Stimulated activated CD8-positive, alpha-beta memory T cell treated with anti-CD3 and anti-CD28 coated beads, Interleukin-7, amount 100 ng/mL, for 24 hours (primary cell): ENCODE data around the gene MAP3K19.
"Not testable (repeated sequence)": the region's sequence is repeated elsewhere in the genome, so short reads cannot be mapped to it uniquely, and the experiment has no call there.

Experiments used
- DNase-seq: peaks from one replicate; pipeline ENCODE4 v3.0.0-alpha.2; 2020; ENCODE audit warnings: low read depth

Gene MAP3K19

DNA sequence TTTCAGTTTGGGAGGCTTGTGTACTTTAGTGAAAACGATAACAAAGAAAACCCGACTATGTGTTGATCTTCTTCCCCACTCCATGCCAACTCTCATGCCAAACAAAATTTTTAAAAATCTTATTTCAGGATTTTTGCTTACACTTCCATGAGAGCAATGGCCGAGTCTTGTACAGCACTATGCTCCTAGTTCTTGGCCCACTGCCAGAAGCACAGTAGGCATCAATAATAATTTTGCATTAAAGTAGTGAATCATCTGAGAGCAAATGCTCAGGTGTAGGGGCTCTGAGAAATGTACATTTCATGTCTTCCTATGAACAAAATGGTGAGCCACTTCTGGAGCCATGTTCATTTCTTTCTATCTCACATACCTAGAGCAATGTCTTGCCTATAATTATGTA lies 62.2 kb downstream of the MAP3K19 start:
- no peak for DNase-seq

GRCh38 chr2:134982603-134983002 lies 64.6 kb downstream of the MAP3K19 start:
- DNase-seq: no peak

GRCh38 chr2:134980639-134981038 lies 66.6 kb downstream of the MAP3K19 start:
- DNase-seq: no peak

GRCh38 chr2:134979221-134979620 lies 68.0 kb downstream of the MAP3K19 start:
- no peak for DNase-seq

- DNase-seq: not testable (repeated sequence)
These were observed 70.1 kb downstream of the MAP3K19 start for GRCh38 chr2:134977104-134977503.

DNA sequence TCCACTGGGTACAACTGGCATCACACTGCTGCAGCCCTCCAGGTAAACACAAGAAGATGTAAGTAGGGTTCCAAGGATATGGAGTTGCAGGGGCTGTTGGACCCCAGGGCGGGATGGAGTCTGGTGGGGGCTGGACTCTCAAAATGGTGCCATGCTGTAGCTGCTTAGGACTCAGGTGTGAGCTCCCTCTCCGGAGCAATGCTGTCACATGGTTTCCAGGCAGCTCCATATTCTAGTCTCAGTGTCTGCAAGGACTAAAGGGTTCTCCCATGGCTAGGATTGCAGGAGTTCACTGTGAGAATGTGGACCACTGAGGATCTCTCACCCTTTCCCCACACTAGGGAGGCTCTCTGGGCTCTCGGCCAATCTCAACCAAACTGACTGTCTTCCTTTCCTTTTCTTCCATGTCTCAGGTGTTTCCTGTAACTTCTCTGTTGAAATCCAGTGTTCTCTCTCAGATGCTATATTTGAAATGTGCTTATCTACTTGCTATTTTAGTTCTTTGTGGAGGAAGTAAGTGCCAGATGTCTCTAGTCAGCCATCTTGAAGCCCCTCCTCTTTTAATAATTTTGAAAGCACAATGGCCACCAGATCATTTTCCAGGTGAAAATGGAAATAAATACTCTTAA lies 71.1 kb downstream of the MAP3K19 start:
- DNase-seq: no peak

DNA sequence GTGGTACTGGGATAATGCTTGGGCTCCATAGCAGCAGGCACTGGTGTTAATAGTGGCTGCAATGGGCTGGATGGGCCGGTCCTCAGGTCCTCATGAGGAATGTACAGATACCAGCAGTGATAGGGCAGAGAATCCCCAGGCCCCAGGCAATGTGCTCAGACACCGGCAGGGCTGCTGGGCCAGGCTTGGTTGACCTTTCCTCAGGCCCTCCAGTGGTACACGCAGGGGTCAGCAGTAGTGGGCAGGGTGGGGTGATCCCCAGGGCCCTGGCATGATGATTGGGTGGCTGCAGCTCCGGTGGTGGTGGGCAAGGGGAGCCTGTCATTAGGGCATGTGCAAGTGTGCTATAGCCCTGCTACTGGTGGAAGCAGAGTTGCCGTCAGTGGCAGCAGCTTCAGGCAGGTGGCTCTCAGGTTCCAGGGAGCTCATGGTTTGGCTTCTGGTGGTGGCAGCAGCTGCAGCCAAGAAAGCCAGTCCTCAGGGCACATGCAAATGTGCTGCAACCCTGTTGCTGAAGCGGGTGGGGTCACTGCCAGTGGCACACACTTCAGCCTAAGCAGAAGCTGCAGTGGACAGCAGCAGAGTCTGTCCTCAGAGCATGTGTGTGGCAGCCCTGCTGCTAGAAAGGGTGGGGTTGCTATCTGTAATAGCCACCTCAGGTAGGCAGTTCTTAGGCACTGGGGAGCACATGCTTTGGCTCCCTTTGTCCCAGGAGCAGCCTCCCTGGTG lies 71.8 kb downstream of the MAP3K19 start:
- DNase-seq: no peak

- DNase-seq: no peak
These were observed 73.8 kb downstream of the MAP3K19 start for GRCh38 chr2:134973241-134974138.

DNA sequence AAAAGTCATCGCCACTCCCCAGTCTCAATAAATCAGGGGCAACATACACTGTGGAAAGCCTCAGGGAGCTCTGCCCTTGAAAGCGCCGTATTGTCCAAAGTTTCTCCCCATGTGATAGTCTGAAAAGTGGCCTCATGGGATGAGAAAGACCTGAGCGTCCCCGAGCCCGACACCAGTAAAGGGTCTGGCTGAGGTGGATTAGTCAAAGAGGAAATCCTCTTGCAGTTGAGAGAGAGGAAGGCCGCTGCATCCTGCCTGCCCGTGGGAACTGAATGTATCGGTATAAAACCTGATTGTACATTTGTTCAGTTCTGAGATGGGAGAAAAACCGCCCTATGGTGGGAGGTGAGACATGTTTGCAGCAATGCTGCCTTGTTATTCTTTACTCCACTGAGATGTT lies 80.1 kb downstream of the MAP3K19 start:
- not testable (repeated sequence) for DNase-seq

DNA sequence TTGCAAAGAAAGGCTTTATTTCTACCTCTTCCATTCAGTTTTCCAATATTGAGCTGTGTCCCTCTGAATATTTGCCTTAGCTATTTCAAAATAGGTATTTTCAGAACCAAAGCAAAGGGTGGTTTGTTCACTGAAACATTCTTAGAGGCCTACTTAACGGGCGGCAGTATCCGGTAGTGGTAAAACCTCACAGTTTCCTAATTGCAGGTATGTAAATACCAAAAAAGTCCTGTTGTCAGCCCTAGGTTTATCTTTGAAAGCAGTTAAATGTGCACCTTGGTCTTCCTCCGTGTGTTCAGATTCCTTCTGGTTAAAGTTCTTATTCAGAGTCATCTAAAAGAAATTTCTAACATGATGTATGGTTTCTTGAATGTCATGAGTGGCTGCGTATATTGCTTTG lies 89.8 kb downstream of the MAP3K19 start:
- no peak for DNase-seq

- no peak for DNase-seq
These were observed 91.5 kb downstream of the MAP3K19 start for GRCh38 chr2:134955744-134956143.

DNA sequence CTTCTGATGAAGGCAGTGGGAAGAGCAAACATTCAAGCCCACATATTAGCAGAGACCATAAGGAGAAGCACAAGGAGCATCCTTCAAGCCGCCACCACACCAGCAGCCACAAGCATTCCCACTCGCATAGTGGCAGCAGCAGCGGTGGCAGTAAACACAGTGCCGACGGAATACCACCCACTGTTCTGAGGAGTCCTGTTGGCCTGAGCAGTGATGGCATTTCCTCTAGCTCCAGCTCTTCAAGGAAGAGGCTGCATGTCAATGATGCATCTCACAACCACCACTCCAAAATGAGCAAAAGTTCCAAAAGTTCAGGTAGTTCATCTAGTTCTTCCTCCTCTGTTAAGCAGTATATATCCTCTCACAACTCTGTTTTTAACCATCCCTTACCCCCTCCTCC lies 93.2 kb downstream of the MAP3K19 start:
- no peak for DNase-seq

DNA sequence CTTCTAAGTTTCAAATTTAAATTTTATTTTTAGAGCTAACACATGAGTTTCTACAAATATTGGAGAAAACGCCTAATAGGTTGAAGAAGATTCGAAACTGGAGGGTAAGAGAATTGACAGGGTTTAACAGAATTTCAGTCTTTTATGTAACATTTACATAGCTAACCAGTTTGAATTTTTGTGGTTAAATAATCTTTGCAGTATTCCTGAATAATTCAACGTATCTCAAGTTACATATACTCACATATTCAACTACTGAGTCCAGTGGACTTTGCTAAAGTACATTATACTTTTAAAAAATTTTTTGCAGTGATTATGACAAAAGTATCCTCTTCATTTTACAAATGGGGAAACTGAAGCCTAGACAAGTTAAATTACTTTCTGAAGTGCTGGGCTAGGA lies 94.6 kb downstream of the MAP3K19 start:
- no peak for DNase-seq

DNA sequence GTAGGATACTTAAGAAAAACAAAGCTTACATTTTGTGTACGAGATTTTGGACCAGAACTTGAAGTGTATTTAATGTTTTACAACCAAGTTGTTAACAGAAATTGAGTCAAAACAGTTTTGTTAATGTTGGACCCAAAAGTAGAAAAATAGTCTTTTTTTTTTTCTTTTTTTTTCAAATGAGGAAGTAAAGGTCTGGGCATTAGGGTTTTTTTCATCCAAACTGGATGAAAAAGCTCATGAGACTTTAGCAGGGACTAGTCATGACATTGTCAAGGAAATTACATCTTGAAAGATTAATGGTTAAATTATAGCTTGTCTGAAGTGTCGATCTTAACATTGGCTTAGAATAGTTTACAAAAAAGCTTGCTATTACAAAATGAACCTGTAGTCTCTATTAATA lies 96.4 kb downstream of the MAP3K19 start:
- DNase-seq: no peak

DNA sequence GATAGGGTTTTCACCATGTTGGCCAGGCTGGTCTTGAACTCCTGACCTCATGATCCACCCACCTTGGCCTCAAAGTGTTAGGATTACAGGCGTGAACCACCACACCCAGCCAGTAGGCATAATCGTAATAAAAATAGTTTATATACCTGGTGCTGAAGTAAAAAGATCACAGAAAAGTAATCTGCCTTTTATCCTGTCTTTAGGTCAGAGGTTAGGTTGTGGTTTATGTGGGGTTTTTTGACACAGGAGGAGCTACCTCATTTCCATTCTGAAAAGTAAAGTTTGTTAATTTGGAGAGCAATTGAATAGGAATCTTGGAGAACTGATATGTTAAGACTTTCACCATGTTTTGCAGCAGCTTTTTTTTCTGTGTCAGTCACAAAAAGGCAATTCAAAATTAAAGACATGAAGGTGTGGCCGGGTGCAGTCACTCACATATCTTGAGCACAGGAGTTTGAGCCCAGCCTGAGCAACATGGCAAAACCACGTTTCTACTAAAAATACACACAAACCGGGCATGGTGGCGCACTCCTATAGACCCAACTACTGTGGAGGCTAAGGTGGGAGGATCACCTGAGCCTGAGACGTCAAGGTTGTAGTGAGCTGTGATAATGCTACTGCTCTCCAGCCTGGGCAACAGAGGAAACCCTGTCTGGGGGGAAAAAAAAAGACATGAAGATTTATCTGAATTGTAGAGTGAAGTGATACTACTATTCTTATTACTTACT lies 97.1 kb downstream of the MAP3K19 start:
- DNase-seq: no peak

DNA sequence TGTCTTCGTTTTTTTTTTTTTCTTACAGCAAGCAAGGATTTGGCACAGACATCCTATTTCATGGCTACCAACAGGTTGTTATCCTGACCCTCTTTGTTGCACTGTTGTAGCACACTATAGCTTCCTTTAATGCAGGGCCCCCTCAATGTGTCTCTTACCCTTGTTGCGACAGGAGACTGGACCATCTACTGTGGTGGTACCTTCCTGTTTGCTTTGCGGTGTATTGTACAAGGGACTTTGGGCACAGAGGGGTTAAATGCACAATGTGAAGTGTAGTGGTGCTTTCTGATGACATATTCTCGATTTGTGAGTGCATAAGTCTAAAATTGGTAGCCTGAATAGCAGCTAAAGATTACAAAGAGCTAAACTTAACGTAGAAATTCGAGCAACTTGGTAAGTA lies 101.2 kb downstream of the MAP3K19 start:
- no peak for DNase-seq

GRCh38 chr2:134944975-134945374 lies 102.3 kb downstream of the MAP3K19 start:
- no peak for DNase-seq

GRCh38 chr2:134943540-134943939 lies 103.7 kb downstream of the MAP3K19 start:
- DNase-seq: no peak

DNA sequence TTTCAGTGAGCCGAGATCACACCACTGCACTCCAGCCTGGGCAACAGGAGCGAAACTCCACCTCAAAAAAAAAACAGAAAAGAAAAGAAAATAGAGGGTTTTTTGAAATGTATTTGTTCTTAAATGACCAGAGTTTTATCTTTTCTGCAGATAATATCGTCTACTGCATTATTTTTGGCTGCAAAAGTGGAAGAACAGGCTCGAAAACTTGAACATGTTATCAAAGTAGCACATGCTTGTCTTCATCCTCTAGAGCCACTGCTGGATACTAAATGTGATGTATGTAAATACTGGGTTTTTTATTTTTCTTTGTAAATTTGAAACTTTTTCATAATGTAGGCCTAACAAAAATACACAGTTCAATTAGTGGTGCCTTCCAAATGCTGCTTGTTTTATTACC lies 110.6 kb downstream of the MAP3K19 start:
- no peak for DNase-seq

DNA sequence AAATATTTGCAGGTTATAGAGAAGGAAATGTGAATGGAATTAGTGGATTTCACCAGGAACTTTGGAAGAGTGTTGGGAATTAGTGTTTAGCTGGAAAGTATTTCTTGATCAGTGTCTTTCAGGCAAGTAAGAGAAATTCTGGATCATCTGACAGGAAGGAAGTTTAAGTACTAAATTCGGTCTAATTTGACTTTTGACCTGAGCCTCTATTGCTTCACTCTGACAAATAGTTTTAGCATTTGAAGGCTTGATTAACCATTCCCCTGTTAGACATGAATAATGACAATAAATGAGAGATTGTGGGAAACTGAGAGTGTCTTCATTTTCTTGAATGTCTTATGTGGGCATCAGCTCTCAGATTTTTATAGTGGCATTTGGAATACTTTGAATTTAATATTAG lies 112.6 kb downstream of the MAP3K19 start:
- no peak for DNase-seq

DNA sequence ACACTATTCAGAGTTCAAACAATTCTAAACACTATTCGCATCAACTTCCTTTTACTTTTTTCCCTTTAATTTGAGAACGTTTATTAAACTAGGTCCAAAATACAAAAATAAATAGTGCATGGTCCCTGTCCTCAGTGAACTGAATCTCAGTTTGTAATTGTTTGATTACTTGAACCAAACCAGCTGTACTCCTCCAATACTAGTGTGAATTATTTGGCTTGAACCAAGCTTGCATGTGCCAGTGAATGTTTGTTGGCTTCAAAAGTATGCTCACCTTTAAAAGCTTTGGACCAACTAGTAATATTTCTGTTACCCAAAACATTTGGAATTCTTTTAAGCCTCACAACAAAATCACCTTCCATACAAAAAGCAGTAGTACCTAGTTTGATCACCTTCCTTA lies 113.1 kb downstream of the MAP3K19 start:
- DNase-seq: no peak

GRCh38 chr2:134933732-134934131 lies 113.5 kb downstream of the MAP3K19 start:
- no peak for DNase-seq
